ENCODE measurements around the gene KRT1. TPM values are rescaled to one million over a fixed set of nuclear protein-coding genes. Genes with fewer than 3 reads are reported as not detected.

The KRT1 gene
- total and polyA plus RNA-seq, 7 experiments from 2014 or later = 0.27 to 9.4 (median 5.2) TPM; not detected in 2

DNA sequence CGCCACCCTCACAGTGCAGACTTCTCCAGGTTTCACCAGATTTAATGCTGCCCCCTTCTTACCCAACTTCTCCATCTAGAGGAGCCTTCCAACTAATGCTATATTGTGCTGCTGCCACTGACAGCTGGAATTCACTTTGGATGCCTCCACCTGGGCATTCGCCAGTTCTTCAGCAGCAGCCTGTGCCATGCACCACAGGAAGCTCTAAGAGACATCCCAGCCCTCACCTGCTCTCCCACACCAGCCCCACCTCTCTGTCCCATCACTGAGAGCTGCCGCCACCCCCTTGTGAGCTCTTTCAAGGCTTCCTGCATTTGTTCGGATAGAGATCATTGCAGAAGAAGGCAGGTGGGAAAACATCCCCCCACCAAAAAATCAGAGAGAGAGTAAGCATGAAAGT, 23.6 kb downstream of the KRT1 start:
- no peaks in the 10 kb centered on the region for H3K36me3 ChIP-seq (ENCODE audit: control insufficient read depth in 2 of 3, insufficient read depth in 3 of 3, low read length in 3 of 3)
- H3K4me1 ChIP-seq (ENCODE audit: control insufficient read depth in 2 of 2, insufficient read depth in 2 of 2, low read length in 2 of 2) = no peaks in the 10 kb centered on the region
- H3K36me3 Mint-ChIP-seq = peaks cover 0 to 5% (median 0%) of the 10 kb centered on the region in 5 donors
- H3K27ac ChIP-seq (ENCODE audit: low read depth, low read length) = no peak overlapping the region
- no peak for ATAC-seq
- no peaks in the 10 kb centered on the region for H3K9me3 Mint-ChIP-seq
- H3K4me1 Mint-ChIP-seq = peaks cover 0 to 49% (median 22%) of the 10 kb centered on the region in 7 donors
- H3K4me3 Mint-ChIP-seq = no peak overlapping the region
- intact Hi-C loops (cut with micrococcal nuclease) = no loop called here
- H3K4me3 ChIP-seq (ENCODE audit: low read length) = no peak overlapping the region
- H3K27ac Mint-ChIP-seq = peak overlapping the region in 7 of 9 donors; percentile 5 to 91 (median 56)
- ChIA-PET POLR2A (interaction anchor here (0.6 to 1.9 kb wide), 9 partner anchors 9 to 71 kb away, joined by 3 to 8 read pairs (median 5); no protein-coding TSS in a partner anchor), CTCF (interaction anchor here (0.9 kb wide), 1 partner anchor 70 kb away, joined by 4 read pairs; no protein-coding TSS in a partner anchor)
- no peak for DNase-seq
- no peaks in the 10 kb centered on the region for H3K9me3 ChIP-seq (ENCODE audit: control insufficient read depth in 2 of 3, low read length in 3 of 3)
- H3K27me3 Mint-ChIP-seq = peaks cover 0 to 42% (median 0%) of the 10 kb centered on the region in 5 donors
- no peaks in the 10 kb centered on the region for H3K27me3 ChIP-seq (ENCODE audit: control insufficient read depth in 2 of 2, insufficient read depth in 2 of 2, low read length in 2 of 2)

DNA sequence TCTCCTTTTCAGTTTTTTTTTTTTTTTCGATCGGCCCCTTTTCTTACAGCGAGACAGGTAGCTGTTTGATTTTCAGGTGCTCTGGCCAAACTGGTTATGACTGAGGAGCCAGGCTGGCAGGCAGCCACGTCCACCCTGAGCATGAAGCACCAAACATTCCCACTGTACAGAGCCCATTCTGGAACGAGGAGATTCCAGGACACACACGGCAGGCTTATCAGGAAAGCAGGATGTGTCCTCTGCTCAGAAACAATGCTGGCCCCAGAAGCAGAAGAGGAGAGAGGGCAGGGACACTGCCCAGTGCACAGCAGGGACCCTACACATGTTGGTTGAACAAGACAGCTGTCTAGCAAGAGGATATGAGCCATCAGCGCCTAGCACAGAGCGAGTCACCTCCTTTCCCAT, 24.5 kb downstream of the KRT1 start:
- peak overlapping the region in 1 of 10 donors; percentile 38 for H3K4me3 Mint-ChIP-seq
- peaks cover 0 to 5% (median 0%) of the 10 kb centered on the region in 5 donors for H3K36me3 Mint-ChIP-seq
- no peak overlapping the region for H3K27ac ChIP-seq (ENCODE audit: low read depth, low read length)
- H3K4me1 Mint-ChIP-seq = peaks cover 0 to 46% (median 22%) of the 10 kb centered on the region in 7 donors
- CTCF ChIA-PET = interaction anchor here (0.9 kb wide), 1 partner anchor 70 kb away, joined by 4 read pairs; no protein-coding TSS in a partner anchor
- no peaks in the 10 kb centered on the region for H3K27me3 ChIP-seq (ENCODE audit: control insufficient read depth in 2 of 2, insufficient read depth in 2 of 2, low read length in 2 of 2)
- H3K36me3 ChIP-seq (ENCODE audit: control insufficient read depth in 2 of 3, insufficient read depth in 3 of 3, low read length in 3 of 3) = no peaks in the 10 kb centered on the region
- peaks cover 0 to 42% (median 0%) of the 10 kb centered on the region in 5 donors for H3K27me3 Mint-ChIP-seq
- peak overlapping the region in 1 of 9 donors; percentile 18 for H3K27ac Mint-ChIP-seq
- H3K4me1 ChIP-seq (ENCODE audit: control insufficient read depth in 2 of 2, insufficient read depth in 2 of 2, low read length in 2 of 2) = no peaks in the 10 kb centered on the region
- no peak overlapping the region for H3K4me3 ChIP-seq (ENCODE audit: low read length)
- POLR2A ChIA-PET = interaction anchor here (0.7 to 1.7 kb wide), 6 partner anchors 9 to 72 kb away, joined by 3 to 6 read pairs (median 4); no protein-coding TSS in a partner anchor
- ATAC-seq (no peak), DNase-seq (no peak)
- intact Hi-C loops (cut with micrococcal nuclease) = no loop called here
- H3K9me3 Mint-ChIP-seq = no peaks in the 10 kb centered on the region
- H3K9me3 ChIP-seq (ENCODE audit: control insufficient read depth in 2 of 3, low read length in 3 of 3) = no peaks in the 10 kb centered on the region

DNA sequence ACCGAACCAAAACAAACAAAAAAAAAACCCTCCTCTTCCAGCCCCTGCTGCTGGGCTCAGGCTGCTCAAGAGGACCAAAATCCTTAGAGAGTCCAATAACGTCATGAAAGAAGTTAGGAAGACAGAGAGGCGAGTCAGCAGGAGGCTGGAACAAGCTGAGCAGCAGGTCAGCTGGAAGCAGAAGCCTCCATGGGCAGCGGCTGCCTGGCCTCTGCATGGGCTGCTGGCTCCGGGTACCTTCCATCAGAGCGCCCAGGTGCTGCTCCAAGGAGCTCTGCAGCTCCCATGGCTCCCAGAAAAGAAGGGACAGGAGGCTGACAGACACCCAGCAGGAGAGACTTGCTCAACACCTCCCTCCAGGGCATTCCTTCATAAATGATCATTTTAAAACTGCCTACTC, 25.0 kb downstream of the KRT1 start:
- H3K4me3 Mint-ChIP-seq = peak overlapping the region in 1 of 10 donors; percentile 38
- CTCF ChIA-PET = no interaction called here
- H3K4me3 ChIP-seq (ENCODE audit: low read length) = no peak overlapping the region
- ATAC-seq (no peak), DNase-seq (no peak)
- intact Hi-C loops (cut with micrococcal nuclease) = no loop called here
- no peaks in the 10 kb centered on the region for H3K9me3 ChIP-seq (ENCODE audit: control insufficient read depth in 2 of 3, low read length in 3 of 3)
- POLR2A ChIA-PET = interaction anchor here (0.6 to 1.7 kb wide), 5 partner anchors 8 to 72 kb away, joined by 3 to 6 read pairs (median 4); no protein-coding TSS in a partner anchor
- H3K4me1 ChIP-seq (ENCODE audit: control insufficient read depth in 2 of 2, insufficient read depth in 2 of 2, low read length in 2 of 2) = no peaks in the 10 kb centered on the region
- no peaks in the 10 kb centered on the region for H3K9me3 Mint-ChIP-seq
- H3K27ac ChIP-seq (ENCODE audit: low read depth, low read length) = no peak overlapping the region
- peaks cover 0 to 5% (median 0%) of the 10 kb centered on the region in 5 donors for H3K36me3 Mint-ChIP-seq
- H3K27me3 ChIP-seq (ENCODE audit: control insufficient read depth in 2 of 2, insufficient read depth in 2 of 2, low read length in 2 of 2) = no peaks in the 10 kb centered on the region
- no peaks in the 10 kb centered on the region for H3K36me3 ChIP-seq (ENCODE audit: control insufficient read depth in 2 of 3, insufficient read depth in 3 of 3, low read length in 3 of 3)
- H3K27ac Mint-ChIP-seq = peak overlapping the region in 2 of 9 donors; percentile 18 to 66
- H3K4me1 Mint-ChIP-seq = peaks cover 4 to 51% (median 26%) of the 10 kb centered on the region in 7 donors
- peaks cover 0 to 42% (median 0%) of the 10 kb centered on the region in 5 donors for H3K27me3 Mint-ChIP-seq

DNA sequence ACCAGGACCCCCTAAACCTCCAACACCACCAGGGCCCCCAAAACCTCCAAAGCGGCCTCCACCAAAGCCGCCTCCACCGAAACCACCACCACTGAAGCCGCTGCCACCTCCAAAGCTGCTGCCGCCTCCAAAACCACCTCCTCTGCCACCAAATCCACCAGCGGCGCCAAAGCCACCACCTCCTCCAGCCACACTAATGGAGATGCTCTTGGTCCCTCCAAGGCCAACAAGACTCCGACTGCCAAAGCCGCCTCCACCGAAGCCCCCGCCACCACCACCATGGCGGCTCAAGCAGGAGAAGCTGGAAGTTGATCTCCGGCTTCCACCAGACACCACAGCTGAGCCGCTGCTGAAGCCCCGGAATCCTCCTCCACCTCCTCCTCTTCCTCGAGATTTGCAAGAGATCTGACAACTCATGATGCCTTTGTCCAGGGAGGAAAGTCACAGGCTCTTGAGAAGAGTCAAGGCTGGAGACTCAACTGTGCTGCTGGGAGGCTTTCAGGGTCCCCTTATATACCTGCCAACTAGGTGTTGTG, 28.4 kb downstream of the KRT1 start, which contains the start of gene KRT2:
KRT2 (minus strand) TSS at position 486 of the 536 bp plus-strand sequence; CDS start at position 417, 69 bp downstream.
- H3K9me3 ChIP-seq (ENCODE audit: control insufficient read depth in 2 of 3, low read length in 3 of 3) = no peaks in the 10 kb centered on the region
- peak within 1 kb of the TSS in 3 of 9 donors; percentile 38 to 90 (median 42) for H3K27ac Mint-ChIP-seq
- H3K27me3 Mint-ChIP-seq = peaks cover 0 to 29% (median 0%) of the 10 kb centered on the region in 5 donors
- no peaks in the 10 kb centered on the region for H3K36me3 ChIP-seq (ENCODE audit: control insufficient read depth in 2 of 3, insufficient read depth in 3 of 3, low read length in 3 of 3)
- no peak within 1 kb of the TSS for H3K27ac ChIP-seq (ENCODE audit: low read depth, low read length)
- H3K4me3 Mint-ChIP-seq = no peak within 1 kb of the TSS
- H3K9me3 Mint-ChIP-seq = no peaks in the 10 kb centered on the region
- no peak for ATAC-seq
- ChIA-PET POLR2A (interaction anchor here (0.6 to 12.4 kb wide), 5 partner anchors 8 to 38 kb away, joined by 3 to 223 read pairs (median 4); partner anchors contain the start of gene KRT73), CTCF (interaction anchor here (0.8 to 1.8 kb wide), 2 partner anchors 18 to 222 kb away, joined by 3 to 5 read pairs; no protein-coding TSS in a partner anchor)
- H3K4me3 ChIP-seq (ENCODE audit: low read length) = no peak within 1 kb of the TSS
- intact Hi-C loops (cut with micrococcal nuclease) = no loop called here
- H3K36me3 Mint-ChIP-seq = peaks cover 0 to 5% (median 3%) of the 10 kb centered on the region in 5 donors
- H3K4me1 ChIP-seq (ENCODE audit: control insufficient read depth in 2 of 2, insufficient read depth in 2 of 2, low read length in 2 of 2) = peaks cover 5 to 27% of the 10 kb centered on the region in 2 donors
- H3K27me3 ChIP-seq (ENCODE audit: control insufficient read depth in 2 of 2, insufficient read depth in 2 of 2, low read length in 2 of 2) = no peaks in the 10 kb centered on the region
- DNase-seq = no peak
- H3K4me1 Mint-ChIP-seq = peaks cover 27 to 74% (median 59%) of the 10 kb centered on the region in 7 donors

DNA sequence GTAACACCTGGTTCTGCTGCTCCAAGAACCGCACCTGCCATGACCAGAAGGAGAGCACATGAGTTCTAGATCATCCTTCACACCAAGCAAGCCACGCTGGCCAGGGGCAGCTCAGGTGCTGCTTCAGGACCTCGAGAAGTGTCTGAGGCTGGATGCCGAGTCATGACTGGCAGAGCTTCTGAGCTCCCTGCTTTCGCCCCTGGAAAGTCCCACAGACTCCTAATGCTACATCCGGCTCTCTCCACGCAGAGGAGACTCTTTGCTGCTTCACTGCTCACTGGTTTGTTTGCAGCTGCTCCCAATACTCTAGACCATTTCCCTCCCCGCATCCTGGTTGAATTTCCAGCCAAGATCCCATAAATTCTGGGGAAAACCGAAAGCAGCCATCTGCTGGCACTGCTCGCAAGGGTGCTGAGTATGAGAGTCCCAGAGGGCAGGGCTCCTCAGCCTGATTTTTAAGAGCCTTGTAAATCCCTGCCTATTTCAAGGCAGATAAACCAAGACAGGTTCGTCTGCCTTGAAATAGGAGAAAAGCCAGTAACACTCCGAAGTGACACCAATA, 29.6 kb downstream of the KRT1 start:
- no peaks in the 10 kb centered on the region for H3K9me3 ChIP-seq (ENCODE audit: control insufficient read depth in 2 of 3, low read length in 3 of 3)
- H3K4me1 Mint-ChIP-seq = peaks cover 35 to 78% (median 62%) of the 10 kb centered on the region in 7 donors
- ChIA-PET POLR2A (interaction anchor here (1.4 to 12.4 kb wide), 3 partner anchors 9 to 36 kb away, joined by 4 to 223 read pairs (median 6); partner anchors contain the start of genes KRT1 and KRT73), CTCF (interaction anchor here (0.6 to 1.8 kb wide), 3 partner anchors 40 to 223 kb away, joined by 3 to 5 read pairs (median 5); no protein-coding TSS in a partner anchor)
- H3K4me1 ChIP-seq (ENCODE audit: control insufficient read depth in 2 of 2, insufficient read depth in 2 of 2, low read length in 2 of 2) = peaks cover 17 to 39% of the 10 kb centered on the region in 2 donors
- DNase-seq (no peak), ATAC-seq (no peak)
- no peaks in the 10 kb centered on the region for H3K36me3 ChIP-seq (ENCODE audit: control insufficient read depth in 2 of 3, insufficient read depth in 3 of 3, low read length in 3 of 3)
- peak overlapping the region in 5 of 9 donors; percentile 26 to 100 (median 99) for H3K27ac Mint-ChIP-seq
- intact Hi-C loops (cut with micrococcal nuclease) = no loop called here
- peaks cover 0 to 5% (median 3%) of the 10 kb centered on the region in 5 donors for H3K36me3 Mint-ChIP-seq
- no peaks in the 10 kb centered on the region for H3K27me3 ChIP-seq (ENCODE audit: control insufficient read depth in 2 of 2, insufficient read depth in 2 of 2, low read length in 2 of 2)
- no peaks in the 10 kb centered on the region for H3K9me3 Mint-ChIP-seq
- H3K4me3 ChIP-seq (ENCODE audit: low read length) = no peak overlapping the region
- peaks cover 0 to 20% (median 0%) of the 10 kb centered on the region in 5 donors for H3K27me3 Mint-ChIP-seq
- no peak overlapping the region for H3K27ac ChIP-seq (ENCODE audit: low read depth, low read length)
- H3K4me3 Mint-ChIP-seq = peak overlapping the region in 2 of 10 donors; percentile 21 to 50

DNA sequence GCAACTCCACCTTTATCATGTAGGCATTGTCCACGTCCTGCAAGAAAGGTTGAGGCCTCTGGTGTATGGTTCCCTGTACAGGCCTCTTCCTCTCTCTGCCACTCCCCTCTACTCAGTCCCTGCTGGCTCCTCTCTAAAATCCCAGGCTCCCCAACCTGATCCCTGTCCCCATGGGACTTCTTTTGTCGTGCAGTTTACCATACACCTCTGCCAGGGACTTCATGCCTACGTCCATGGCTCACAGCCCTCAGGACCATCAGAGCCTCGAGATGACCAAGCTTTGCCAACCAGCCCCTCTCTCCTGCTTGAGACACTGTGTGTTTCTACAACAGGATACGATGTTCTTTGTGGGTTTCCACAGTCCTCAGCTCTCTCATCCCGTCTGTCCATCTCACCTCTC, 31.1 kb downstream of the KRT1 start:
- no peak for ATAC-seq
- no peak for DNase-seq
- H3K9me3 Mint-ChIP-seq = peaks cover 0 to 13% (median 7%) of the 10 kb centered on the region in 11 donors
- Histone ChIP-seq H3K9me3 (ENCODE audit: control insufficient read depth in 2 of 3, low read length in 3 of 3) (no peaks in the 10 kb centered on the region), H3K36me3 (ENCODE audit: control insufficient read depth in 2 of 3, insufficient read depth in 3 of 3, low read length in 3 of 3) (no peaks in the 10 kb centered on the region), H3K4me1 (ENCODE audit: control insufficient read depth in 2 of 2, insufficient read depth in 2 of 2, low read length in 2 of 2) (peaks cover 28 to 52% of the 10 kb centered on the region in 2 donors), H3K27me3 (ENCODE audit: control insufficient read depth in 2 of 2, insufficient read depth in 2 of 2, low read length in 2 of 2) (no peaks in the 10 kb centered on the region), H3K4me3 (ENCODE audit: low read length) (no peak overlapping the region), H3K27ac (ENCODE audit: low read depth, low read length) (no peak overlapping the region)
- CTCF ChIA-PET = interaction anchor here (1.0 to 1.8 kb wide), 5 partner anchors 36 to 221 kb away, joined by 3 to 4 read pairs (median 3); no protein-coding TSS in a partner anchor
- H3K4me3 Mint-ChIP-seq = peak overlapping the region in 9 of 10 donors; percentile 9 to 85 (median 34)
- peaks cover 0 to 10% (median 0%) of the 10 kb centered on the region in 5 donors for H3K27me3 Mint-ChIP-seq
- POLR2A ChIA-PET = interaction anchor here (0.8 to 12.4 kb wide), 7 partner anchors 10 to 56 kb away, joined by 3 to 223 read pairs (median 5); partner anchors contain the start of genes KRT1 and KRT73
- peaks cover 49 to 86% (median 69%) of the 10 kb centered on the region in 7 donors for H3K4me1 Mint-ChIP-seq
- H3K36me3 Mint-ChIP-seq = peaks cover 3 to 18% (median 4%) of the 10 kb centered on the region in 5 donors
- intact Hi-C loops (cut with micrococcal nuclease) = loop anchor here in 1 of 2 donors (5.0 kb wide), 1 partner anchor 43 kb away; no protein-coding TSS in a partner anchor
- H3K27ac Mint-ChIP-seq = peak overlapping the region in 8 of 9 donors; percentile 55 to 100 (median 98)
